NT2/D1 (cell line): Measurements from ENCODE around the gene SELPLG.

Experiments
- SUZ12 ChIP-seq: IDR thresholded peaks from 2 replicates; pipeline ENCODE4 v1.6.1; 2011; ENCODE audit not compliant: insufficient read length, insufficient read depth; ENCODE audit errors: extremely low read depth
- YY1 ChIP-seq: IDR thresholded peaks from 2 replicates; pipeline ENCODE4 v1.6.1; 2011; ENCODE audit not compliant: insufficient read length, insufficient read depth
- ZNF274 ChIP-seq: IDR thresholded peaks from 2 replicates; pipeline ENCODE4 v1.6.1; 2011; ENCODE audit warnings: mild to moderate bottlenecking, low read depth, low read length

DNA sequence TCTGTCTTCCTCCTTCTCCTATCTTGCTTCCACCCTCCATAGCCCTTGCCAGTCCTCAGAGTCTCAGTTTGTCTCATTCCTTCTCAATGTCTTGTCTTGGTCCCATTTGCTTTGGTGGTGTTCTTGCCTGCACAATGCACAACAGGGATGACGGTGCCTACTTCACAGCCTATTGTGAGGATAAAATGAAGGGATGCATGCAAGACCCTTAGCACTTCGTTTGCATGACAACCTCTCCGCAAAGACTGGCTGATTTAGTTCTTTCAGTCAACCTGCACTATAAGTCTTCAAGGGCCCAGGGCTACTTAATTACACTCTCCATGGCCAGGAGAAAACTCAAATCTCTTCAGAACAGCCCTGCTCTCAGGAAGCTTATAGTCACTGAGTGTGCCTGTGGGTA, 8.5 kb downstream of the SELPLG start:
- TF ChIP-seq ZNF274 = no peak
- no peak for TF ChIP-seq YY1
- TF ChIP-seq SUZ12 = no peak
